K562 (cell line): ENCODE results near the gene MAN2A1. TPM values are rescaled to one million over a fixed set of nuclear protein-coding genes. Genes with fewer than 3 reads are reported as not detected.

Source experiments
- BRD4 ChIP-seq: fragments of 200-600 bp; sonication (generic); IDR thresholded peaks from 2 replicates; pipeline ENCODE4 v1.6.1; 2017; ENCODE audit warnings: inconsistent platforms
- CLOCK ChIP-seq: fragments of 250-450 bp; sonication (Bioruptor Pico); IDR thresholded peaks from 2 replicates; pipeline ENCODE4 v1.4.0; 2020; ENCODE audit warnings: mild to moderate bottlenecking, moderate library complexity, borderline replicate concordance
- CTCFL ChIP-seq: IDR thresholded peaks from 2 replicates; pipeline ENCODE4 v1.6.1; 2011; ENCODE audit warnings: borderline replicate concordance, low read depth, mild to moderate bottlenecking, moderate library complexity, low read length; ENCODE audit not compliant: insufficient read depth, poor library complexity, severe bottlenecking
- FOXK2 ChIP-seq, 2 experiments: fragments of 450-650 bp; IDR thresholded peaks in 1 of 2; conservative IDR thresholded peaks in 1 of 2; 2 replicates each; pipeline ENCODE4 v1.6.1; 2016; ENCODE audit warnings: low read depth in 2 of 2, mild to moderate bottlenecking in 1 of 2
- MBD2 ChIP-seq: sonication (generic); IDR thresholded peaks from 2 replicates; pipeline ENCODE4 v1.6.1; 2016; ENCODE audit warnings: low read depth, borderline replicate concordance
- NFIX ChIP-seq: fragments of 250-450 bp; sonication (Bioruptor Pico); IDR thresholded peaks from 2 replicates; pipeline ENCODE4 v1.4.0; 2020; ENCODE audit warnings: low read depth, mild to moderate bottlenecking, moderate library complexity
- PURB ChIP-seq: sonication (generic); formaldehyde crosslinking; IDR thresholded peaks from 2 replicates; pipeline ENCODE4 v1.9.0; 2021; ENCODE audit warnings: low read depth, mild to moderate bottlenecking, missing genetic modification reagents
- RNF219 ChIP-seq: fragments of 250-450 bp; sonication (Bioruptor Pico); IDR thresholded peaks from 2 replicates; pipeline ENCODE4 v1.5.0; 2022; ENCODE audit warnings: mild to moderate bottlenecking
- VEZF1 ChIP-seq: fragments of 200-800 bp; sonication (Bioruptor generic); IDR thresholded peaks from 2 replicates; pipeline ENCODE4 v1.6.1; 2017; ENCODE audit warnings: missing genetic modification characterization, missing compliant biosample characterization
- ZBTB11 ChIP-seq, 3 experiments: fragments of 200-800 bp in 1 of 3; fragments of 250-450 bp in 1 of 3; fragments of 450-650 bp in 1 of 3; sonication (Bioruptor Pico) in 1 of 3; sonication (Bioruptor generic) in 1 of 3; formaldehyde crosslinking in 1 of 3; IDR thresholded peaks; 2 replicates each; pipeline versions ENCODE4 v1.6.1 to v1.8.0; 2016 to 2022; ENCODE audit warnings: mild to moderate bottlenecking in 2 of 3, missing genetic modification characterization in 2 of 3, missing compliant biosample characterization in 1 of 3, moderate library complexity in 1 of 3
- ZBTB7A ChIP-seq: IDR thresholded peaks from 2 replicates; pipeline ENCODE4 v1.6.1; 2011; ENCODE audit warnings: low read depth, mild to moderate bottlenecking, low read length, moderate library complexity, borderline replicate concordance; ENCODE audit not compliant: control insufficient read depth
- ZNF217 ChIP-seq: sonication (generic); formaldehyde crosslinking; IDR thresholded peaks from 2 replicates; pipeline ENCODE4 v1.8.0; 2022; ENCODE audit warnings: mild to moderate bottlenecking, missing genetic modification reagents
- ZNF830 ChIP-seq: fragments of 250-450 bp; sonication (Bioruptor Pico); IDR thresholded peaks from 2 replicates; pipeline ENCODE4 v1.5.0; 2021; ENCODE audit warnings: mild to moderate bottlenecking
- polyA plus RNA-seq, 8 experiments: library from polyadenylated mRNA; depleted of rRNA in 4 of 8; stranded (reverse) in 5 of 8; unstranded in 3 of 8; fragments of >200 nt; fragmentation: Nextera tagmentation in 2 of 8; fragmentation: Illumina TruSeq in 1 of 8; extraction: Ambion mirVana in 2 of 8; extraction: Trizol in 1 of 8; gene quantifications; 2 replicates each; pipeline versions ENCODE4 v1.2.1 to v1.2.3, GENCODE V29; 2011 to 2014; ENCODE audit warnings: inconsistent platforms in 1 of 8, missing spikeins in 1 of 8
- total RNA-seq, 7 experiments: library from RNA; depleted of rRNA in 6 of 7; stranded (reverse); fragments of >200 nt in 6 of 7; fragmentation: Illumina TruSeq in 2 of 7; extraction: Trizol in 2 of 7; gene quantifications; 2 replicates each; pipeline versions ENCODE4 v1.2.1 to v1.2.3, GENCODE V29; 2011 to 2021; ENCODE audit warnings: low replicate concordance in 1 of 7

The MAN2A1 gene
- total and polyA plus RNA-seq, 9 of the 15 experiments (the other 6 are each of a cell fraction or from before 2014, with no cell fraction given): 5.2 to 32.0 (median 19.8) TPM

- TF ChIP-seq CLOCK (CRISPR knock-in tag) (no peak), ZBTB7A (no peak), CTCFL (no peak), ZBTB11 (CRISPR knock-in tag; IDR thresholded peaks at IDR 0.05) (peak in 1 of 3 experiments; percentile 55; a peak in 2 of 6 replicates), NFIX (CRISPR knock-in tag) (no peak), MBD2 (no peak), VEZF1 (CRISPR knock-in tag) (0 out of 2 replicates have a peak, but pooled peaks have one; percentile 52), BRD4 (no peak; the same call in 1 of the 2 replicates), ZNF217 (no peak), RNF219 (CRISPR knock-in tag) (no peak), ZNF830 (CRISPR knock-in tag) (no peak), PURB (CRISPR knock-in tag) (no peak), FOXK2 (conservative IDR thresholded peaks at IDR 0.05 in 1 of 2, IDR thresholded peaks at IDR 0.05 in 1 of 2; ENCODE audit: low read depth in 2 of 2) (0 out of 4 replicates have a peak, but pooled peaks have one; percentile 23 to 40)
Measured at GRCh38 chr5:109690975-109691574, 1.3 kb downstream of the MAN2A1 start (continued).
